ENCODE results near the gene ATRAID. TPM values are rescaled to one million over a fixed set of nuclear protein-coding genes. Genes with fewer than 3 reads are reported as not detected.
A peak's percentile ranks its signal among the peaks of the same experiment; 100 is the strongest.

ATRAID gene
- total RNA-seq, 1 experiment from 2014 or later, result 97.2 TPM

DNA sequence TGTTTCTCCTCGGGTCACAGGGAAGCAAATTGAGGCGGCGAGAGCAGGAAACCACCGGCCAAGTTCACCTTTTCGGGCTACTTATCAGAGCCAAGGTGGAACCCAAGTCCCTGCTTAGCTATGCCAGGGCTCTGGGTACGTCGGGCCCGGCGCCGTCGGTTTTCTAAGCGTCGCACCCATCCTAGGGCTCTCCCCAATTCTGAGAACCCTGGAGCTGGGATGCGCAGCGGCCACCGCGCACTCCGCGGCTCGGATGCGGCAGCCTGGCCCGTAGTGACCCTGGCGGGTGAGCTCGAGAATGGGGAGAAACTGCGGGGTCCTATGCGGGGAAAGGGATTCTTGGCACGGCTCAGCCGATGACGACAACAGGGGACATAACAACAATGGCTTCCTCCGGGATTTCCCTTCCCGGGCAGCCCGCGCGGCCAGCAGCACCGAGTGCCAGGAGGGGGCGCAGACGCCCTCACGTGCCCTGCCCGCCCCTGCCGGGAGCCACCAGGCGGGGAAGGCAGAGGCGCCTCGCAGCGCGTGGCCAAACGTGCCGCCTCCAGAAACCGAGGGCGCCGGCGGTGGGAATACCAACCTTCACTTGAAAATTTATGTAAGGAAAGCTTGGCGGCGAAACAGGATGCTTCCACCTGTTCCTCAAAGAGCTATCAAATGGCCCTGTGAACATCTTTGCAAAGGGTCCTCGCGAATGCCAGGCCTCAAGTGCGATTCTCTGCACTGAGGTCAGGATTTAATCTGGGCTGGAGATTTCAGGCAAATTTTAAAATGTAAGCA, 53.1 kb downstream of the ATRAID start (continued):
- TF ChIP-seq, protein P1, sequence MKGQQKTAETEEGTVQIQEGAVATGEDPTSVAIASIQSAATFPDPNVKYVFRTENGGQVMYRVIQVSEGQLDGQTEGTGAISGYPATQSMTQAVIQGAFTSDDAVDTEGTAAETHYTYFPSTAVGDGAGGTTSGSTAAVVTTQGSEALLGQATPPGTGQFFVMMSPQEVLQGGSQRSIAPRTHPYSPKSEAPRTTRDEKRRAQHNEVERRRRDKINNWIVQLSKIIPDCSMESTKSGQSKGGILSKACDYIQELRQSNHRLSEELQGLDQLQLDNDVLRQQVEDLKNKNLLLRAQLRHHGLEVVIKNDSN (CRISPR knock-in tag; IDR thresholded peaks at IDR 0.05), result peak; percentile 91
- TF ChIP-seq ZNF317 (CRISPR knock-in tag; IDR thresholded peaks at IDR 0.05; ENCODE audit: borderline replicate concordance, low read depth), result peak; percentile 66
- peak; percentile 91 for TF ChIP-seq RELA (CRISPR knock-in tag; IDR thresholded peaks at IDR 0.05; ENCODE audit: borderline replicate concordance)
- TF ChIP-seq, protein P2, sequence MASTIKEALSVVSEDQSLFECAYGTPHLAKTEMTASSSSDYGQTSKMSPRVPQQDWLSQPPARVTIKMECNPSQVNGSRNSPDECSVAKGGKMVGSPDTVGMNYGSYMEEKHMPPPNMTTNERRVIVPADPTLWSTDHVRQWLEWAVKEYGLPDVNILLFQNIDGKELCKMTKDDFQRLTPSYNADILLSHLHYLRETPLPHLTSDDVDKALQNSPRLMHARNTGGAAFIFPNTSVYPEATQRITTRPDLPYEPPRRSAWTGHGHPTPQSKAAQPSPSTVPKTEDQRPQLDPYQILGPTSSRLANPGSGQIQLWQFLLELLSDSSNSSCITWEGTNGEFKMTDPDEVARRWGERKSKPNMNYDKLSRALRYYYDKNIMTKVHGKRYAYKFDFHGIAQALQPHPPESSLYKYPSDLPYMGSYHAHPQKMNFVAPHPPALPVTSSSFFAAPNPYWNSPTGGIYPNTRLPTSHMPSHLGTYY (CRISPR knock-in tag; IDR thresholded peaks at IDR 0.05), result no peak
- TF ChIP-seq, protein P3, sequence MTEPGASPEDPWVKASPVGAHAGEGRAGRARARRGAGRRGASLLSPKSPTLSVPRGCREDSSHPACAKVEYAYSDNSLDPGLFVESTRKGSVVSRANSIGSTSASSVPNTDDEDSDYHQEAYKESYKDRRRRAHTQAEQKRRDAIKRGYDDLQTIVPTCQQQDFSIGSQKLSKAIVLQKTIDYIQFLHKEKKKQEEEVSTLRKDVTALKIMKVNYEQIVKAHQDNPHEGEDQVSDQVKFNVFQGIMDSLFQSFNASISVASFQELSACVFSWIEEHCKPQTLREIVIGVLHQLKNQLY (CRISPR knock-in tag; IDR thresholded peaks at IDR 0.05), result no peak
- peak; percentile 54; the same call in 1 of the 2 replicates for TF ChIP-seq NR1H2 (CRISPR knock-in tag; IDR thresholded peaks at IDR 0.05)
- TF ChIP-seq, protein P4, sequence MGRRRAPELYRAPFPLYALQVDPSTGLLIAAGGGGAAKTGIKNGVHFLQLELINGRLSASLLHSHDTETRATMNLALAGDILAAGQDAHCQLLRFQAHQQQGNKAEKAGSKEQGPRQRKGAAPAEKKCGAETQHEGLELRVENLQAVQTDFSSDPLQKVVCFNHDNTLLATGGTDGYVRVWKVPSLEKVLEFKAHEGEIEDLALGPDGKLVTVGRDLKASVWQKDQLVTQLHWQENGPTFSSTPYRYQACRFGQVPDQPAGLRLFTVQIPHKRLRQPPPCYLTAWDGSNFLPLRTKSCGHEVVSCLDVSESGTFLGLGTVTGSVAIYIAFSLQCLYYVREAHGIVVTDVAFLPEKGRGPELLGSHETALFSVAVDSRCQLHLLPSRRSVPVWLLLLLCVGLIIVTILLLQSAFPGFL (CRISPR knock-in tag; IDR thresholded peaks at IDR 0.05; ENCODE audit: borderline replicate concordance), result peak; percentile 80; the same call in 1 of the 2 replicates
- TF ChIP-seq JAZF1 (CRISPR knock-in tag; IDR thresholded peaks at IDR 0.05), result no peak
- no peak for TF ChIP-seq PRRX2 (CRISPR knock-in tag; IDR thresholded peaks at IDR 0.05)
- TF ChIP-seq, protein P5, sequence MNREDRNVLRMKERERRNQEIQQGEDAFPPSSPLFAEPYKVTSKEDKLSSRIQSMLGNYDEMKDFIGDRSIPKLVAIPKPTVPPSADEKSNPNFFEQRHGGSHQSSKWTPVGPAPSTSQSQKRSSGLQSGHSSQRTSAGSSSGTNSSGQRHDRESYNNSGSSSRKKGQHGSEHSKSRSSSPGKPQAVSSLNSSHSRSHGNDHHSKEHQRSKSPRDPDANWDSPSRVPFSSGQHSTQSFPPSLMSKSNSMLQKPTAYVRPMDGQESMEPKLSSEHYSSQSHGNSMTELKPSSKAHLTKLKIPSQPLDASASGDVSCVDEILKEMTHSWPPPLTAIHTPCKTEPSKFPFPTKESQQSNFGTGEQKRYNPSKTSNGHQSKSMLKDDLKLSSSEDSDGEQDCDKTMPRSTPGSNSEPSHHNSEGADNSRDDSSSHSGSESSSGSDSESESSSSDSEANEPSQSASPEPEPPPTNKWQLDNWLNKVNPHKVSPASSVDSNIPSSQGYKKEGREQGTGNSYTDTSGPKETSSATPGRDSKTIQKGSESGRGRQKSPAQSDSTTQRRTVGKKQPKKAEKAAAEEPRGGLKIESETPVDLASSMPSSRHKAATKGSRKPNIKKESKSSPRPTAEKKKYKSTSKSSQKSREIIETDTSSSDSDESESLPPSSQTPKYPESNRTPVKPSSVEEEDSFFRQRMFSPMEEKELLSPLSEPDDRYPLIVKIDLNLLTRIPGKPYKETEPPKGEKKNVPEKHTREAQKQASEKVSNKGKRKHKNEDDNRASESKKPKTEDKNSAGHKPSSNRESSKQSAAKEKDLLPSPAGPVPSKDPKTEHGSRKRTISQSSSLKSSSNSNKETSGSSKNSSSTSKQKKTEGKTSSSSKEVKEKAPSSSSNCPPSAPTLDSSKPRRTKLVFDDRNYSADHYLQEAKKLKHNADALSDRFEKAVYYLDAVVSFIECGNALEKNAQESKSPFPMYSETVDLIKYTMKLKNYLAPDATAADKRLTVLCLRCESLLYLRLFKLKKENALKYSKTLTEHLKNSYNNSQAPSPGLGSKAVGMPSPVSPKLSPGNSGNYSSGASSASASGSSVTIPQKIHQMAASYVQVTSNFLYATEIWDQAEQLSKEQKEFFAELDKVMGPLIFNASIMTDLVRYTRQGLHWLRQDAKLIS (CRISPR knock-in tag; IDR thresholded peaks at IDR 0.05; ENCODE audit: borderline replicate concordance), result peak; percentile 90
- TF ChIP-seq FOXK1 (CRISPR knock-in tag; IDR thresholded peaks at IDR 0.05), result peak; percentile 89
- TF ChIP-seq TEAD4 (CRISPR knock-in tag; IDR thresholded peaks at IDR 0.05), result no peak
- TF ChIP-seq, protein P6, sequence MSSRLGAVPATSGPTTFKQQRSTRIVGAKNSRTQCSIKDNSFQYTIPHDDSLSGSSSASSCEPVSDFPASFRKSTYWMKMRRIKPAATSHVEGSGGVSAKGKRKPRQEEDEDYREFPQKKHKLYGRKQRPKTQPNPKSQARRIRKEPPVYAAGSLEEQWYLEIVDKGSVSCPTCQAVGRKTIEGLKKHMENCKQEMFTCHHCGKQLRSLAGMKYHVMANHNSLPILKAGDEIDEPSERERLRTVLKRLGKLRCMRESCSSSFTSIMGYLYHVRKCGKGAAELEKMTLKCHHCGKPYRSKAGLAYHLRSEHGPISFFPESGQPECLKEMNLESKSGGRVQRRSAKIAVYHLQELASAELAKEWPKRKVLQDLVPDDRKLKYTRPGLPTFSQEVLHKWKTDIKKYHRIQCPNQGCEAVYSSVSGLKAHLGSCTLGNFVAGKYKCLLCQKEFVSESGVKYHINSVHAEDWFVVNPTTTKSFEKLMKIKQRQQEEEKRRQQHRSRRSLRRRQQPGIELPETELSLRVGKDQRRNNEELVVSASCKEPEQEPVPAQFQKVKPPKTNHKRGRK (CRISPR knock-in tag; IDR thresholded peaks at IDR 0.05; ENCODE audit: borderline replicate concordance), result 0 out of 2 replicates have a peak, but pooled peaks have one; percentile 42
- peak; percentile 94 for TF ChIP-seq TEAD1 (CRISPR knock-in tag; IDR thresholded peaks at IDR 0.05)

DNA sequence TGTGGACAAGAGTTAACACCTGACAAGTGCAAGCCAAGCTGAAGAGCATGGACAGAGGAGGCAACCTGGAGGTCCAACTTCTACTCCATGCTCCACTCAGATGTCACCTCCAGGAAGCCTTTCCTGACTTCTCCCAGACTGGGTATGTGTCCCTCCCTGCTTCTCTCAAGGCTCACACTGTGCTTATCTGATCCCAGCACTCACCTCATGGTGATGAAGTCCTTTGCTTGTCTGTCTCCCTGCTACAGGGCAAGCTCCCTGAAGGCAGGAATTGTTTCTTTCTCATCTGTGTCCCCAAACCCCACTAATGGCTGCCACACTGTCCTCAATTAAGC, 53.7 kb downstream of the ATRAID start:
- TF ChIP-seq GRHL2 (CRISPR knock-in tag; IDR thresholded peaks at IDR 0.05; ENCODE audit: insufficient replicate concordance, severe bottlenecking) (no peak), ZNF423 (CRISPR knock-in tag; IDR thresholded peaks at IDR 0.05) (no peak), CREM (CRISPR knock-in tag; IDR thresholded peaks at IDR 0.05) (no peak), NFYB (CRISPR knock-in tag; conservative IDR thresholded peaks at IDR 0.05; ENCODE audit: low read depth) (no peak), RORB (CRISPR knock-in tag; IDR thresholded peaks at IDR 0.05) (no peak)
- Mint-ChIP-seq H3K27me3 (ENCODE audit: low read depth) (peaks cover 21% of the 10 kb centered on the region), H3K27ac (no peak overlapping the region), H3K4me1 (peaks cover 26% of the 10 kb centered on the region), H3K36me3 (no peaks in the 10 kb centered on the region), H3K9me3 (peaks cover 8% of the 10 kb centered on the region), H3K4me3 (peak overlapping the region; percentile 36)
- no peak for DNase-seq (ENCODE audit: low spot score)
- ChIA-PET POLR2A (interaction anchor here (0.6 kb wide), 1 partner anchor 12 kb away, joined by 11 read pairs; no protein-coding TSS in a partner anchor), CTCF (interaction anchor here (0.7 to 7.7 kb wide), 12 partner anchors 8 to 131 kb away, joined by 3 to 124 read pairs (median 7); partner anchors contain the start of genes DNAJC5G, EIF2B4, PREB and TRIM54)
- no peak for ATAC-seq
